ENCODE measurements around the gene RAVER2.

- TF ChIP-seq CTCF (conservative IDR thresholded peaks at IDR 0.05): no peak
- no peak for TF ChIP-seq EZH2 (IDR thresholded peaks at IDR 0.05; ENCODE audit: low read depth)
Observed at GRCh38 chr1:64856553-64856952, 111.7 kb downstream of the RAVER2 start.

Data from PC-9 (cell line).